Measurements from ENCODE around the gene UBE4B.
"Not testable (repeated sequence)": the region's sequence is repeated elsewhere in the genome, so short reads cannot be mapped to it uniquely, and the experiment has no call there.

UBE4B gene

DNA sequence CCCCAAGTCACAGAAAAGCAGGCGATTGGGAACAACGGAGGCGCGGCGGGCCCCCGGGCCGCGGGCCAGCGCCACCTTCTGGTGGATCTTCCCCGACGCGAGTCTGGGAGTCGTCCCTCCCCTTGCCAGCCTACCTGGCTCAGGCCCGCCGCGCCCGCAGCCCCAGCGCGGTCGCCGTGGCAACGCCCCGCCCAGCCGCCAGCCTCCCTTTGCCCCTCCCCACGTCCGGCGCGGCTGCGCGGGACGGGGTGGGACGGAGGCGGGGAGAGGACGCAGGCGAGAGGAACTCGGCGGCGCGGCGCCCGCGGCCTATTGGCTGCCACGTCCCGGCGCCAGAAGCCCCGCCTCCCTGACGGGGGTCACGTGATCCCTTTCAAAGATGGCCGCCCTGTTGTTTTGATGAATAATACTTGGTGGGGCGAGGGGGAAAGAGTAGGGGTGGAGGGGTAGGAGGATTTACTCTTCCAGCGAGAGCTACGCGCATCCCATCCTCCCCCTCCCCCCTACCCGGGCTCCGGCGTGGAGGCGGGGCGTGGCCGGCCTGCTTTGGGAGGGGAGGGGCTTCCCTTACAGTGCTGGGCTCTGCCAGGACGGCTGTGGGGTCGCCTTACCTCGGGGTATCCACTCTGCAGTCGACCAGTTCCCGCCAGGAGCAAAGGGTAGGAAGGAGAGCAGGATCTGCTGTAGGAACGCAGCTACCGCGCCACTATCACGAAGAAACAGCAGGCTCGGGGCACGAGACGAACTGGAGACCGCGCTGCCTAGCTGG lies at the start of gene UBE4B:
UBE4B (plus strand) TSS at position 369 of the 769 bp plus-strand sequence. CDS start 713 bp downstream, outside the sequence.
- Histone ChIP-seq H3K9ac (ENCODE audit: low read depth, low read length) (peak within 1 kb of the TSS; percentile 98), H3K27me3 (ENCODE audit: insufficient read depth, low read length) (no peaks in the 10 kb centered on the region), H3K4me1 (ENCODE audit: insufficient read depth, low read length) (peaks cover 3% of the 10 kb centered on the region; the same call in 1 of the 2 replicates), H3K4me3 (ENCODE audit: low read length) (peak within 1 kb of the TSS; percentile 84), H3K9me3 (ENCODE audit: insufficient read depth, low read depth, low read length) (no peaks in the 10 kb centered on the region), H3K36me3 (ENCODE audit: insufficient read depth, low read depth, low read length) (peaks cover 17% of the 10 kb centered on the region), H3K27ac (ENCODE audit: low read length) (peak within 1 kb of the TSS; percentile 89)

- no peak overlapping the region for H3K4me3 ChIP-seq (ENCODE audit: low read length)
- no peak overlapping the region for H3K9ac ChIP-seq (ENCODE audit: low read depth, low read length)
- no peaks in the 10 kb centered on the region for H3K27me3 ChIP-seq (ENCODE audit: insufficient read depth, low read length)
- H3K4me1 ChIP-seq (ENCODE audit: insufficient read depth, low read length), result no peaks in the 10 kb centered on the region
- H3K36me3 ChIP-seq (ENCODE audit: insufficient read depth, low read depth, low read length), result 0 out of 2 replicates have a peak, but pooled peaks cover 4% of the 10 kb centered on the region
- H3K9me3 ChIP-seq (ENCODE audit: insufficient read depth, low read depth, low read length), result no peaks in the 10 kb centered on the region
- H3K27ac ChIP-seq (ENCODE audit: low read length), result no peak overlapping the region
These were observed 48.5 kb upstream of the UBE4B start for GRCh38 chr1:9984253-9984652.

GRCh38 chr1:9985001-9985400 lies 47.8 kb upstream of the UBE4B start:
- Histone ChIP-seq H3K4me3 (ENCODE audit: low read length) (no peak overlapping the region), H3K27ac (ENCODE audit: low read length) (no peak overlapping the region), H3K27me3 (ENCODE audit: insufficient read depth, low read length) (no peaks in the 10 kb centered on the region), H3K9me3 (ENCODE audit: insufficient read depth, low read depth, low read length) (no peaks in the 10 kb centered on the region), H3K36me3 (ENCODE audit: insufficient read depth, low read depth, low read length) (0 out of 2 replicates have a peak, but pooled peaks cover 4% of the 10 kb centered on the region), H3K9ac (ENCODE audit: low read depth, low read length) (no peak overlapping the region), H3K4me1 (ENCODE audit: insufficient read depth, low read length) (no peaks in the 10 kb centered on the region)

DNA sequence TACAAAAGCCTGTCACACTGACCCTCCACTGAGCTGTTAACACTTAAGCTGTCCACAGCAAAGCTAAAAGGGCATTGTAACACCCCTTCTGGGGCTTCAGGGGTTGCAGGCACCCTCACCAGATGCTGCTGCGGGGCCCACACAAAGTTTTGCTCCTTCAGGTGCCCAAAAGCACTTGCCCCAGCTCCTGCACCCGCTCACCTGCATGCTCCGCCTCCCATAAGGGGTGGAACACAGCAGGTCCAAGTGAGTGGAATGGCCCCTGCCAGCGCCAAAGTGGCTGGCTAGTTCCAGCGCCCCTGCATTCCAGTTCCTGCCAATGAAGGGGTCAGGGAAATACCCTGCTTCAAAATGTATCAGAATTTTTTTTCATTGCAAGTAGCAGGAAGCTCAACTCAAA lies 43.0 kb upstream of the UBE4B start:
- H3K27ac ChIP-seq (ENCODE audit: low read length), result no peak overlapping the region
- H3K4me3 ChIP-seq (ENCODE audit: low read length), result no peak overlapping the region
- H3K4me1 ChIP-seq (ENCODE audit: insufficient read depth, low read length), result no peaks in the 10 kb centered on the region
- H3K36me3 ChIP-seq (ENCODE audit: insufficient read depth, low read depth, low read length), result no peaks in the 10 kb centered on the region
- no peak overlapping the region for H3K9ac ChIP-seq (ENCODE audit: low read depth, low read length)
- no peaks in the 10 kb centered on the region for H3K9me3 ChIP-seq (ENCODE audit: insufficient read depth, low read depth, low read length)
- H3K27me3 ChIP-seq (ENCODE audit: insufficient read depth, low read length), result no peaks in the 10 kb centered on the region

DNA sequence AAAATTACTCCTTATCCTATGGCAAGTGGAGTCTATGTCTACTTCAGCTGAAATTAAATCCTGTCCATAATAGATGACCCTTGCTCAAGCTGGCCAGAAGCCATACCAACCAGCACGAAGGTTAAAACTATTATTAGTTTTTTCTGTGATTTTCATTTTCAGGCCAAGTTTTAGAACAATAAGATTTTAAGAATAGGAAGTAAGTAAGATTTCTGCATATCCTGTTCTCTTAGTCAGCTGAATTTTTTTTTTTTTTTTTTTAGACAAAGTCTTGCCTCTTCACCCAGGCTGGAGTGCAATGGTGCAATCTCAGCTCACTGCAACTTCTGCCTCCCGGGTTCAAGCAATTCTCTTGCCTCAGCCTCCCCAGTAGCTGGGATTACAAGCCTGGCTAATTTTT lies 41.8 kb upstream of the UBE4B start:
- Histone ChIP-seq H3K4me1 (ENCODE audit: insufficient read depth, low read length) (no peaks in the 10 kb centered on the region), H3K27ac (ENCODE audit: low read length) (no peak overlapping the region), H3K36me3 (ENCODE audit: insufficient read depth, low read depth, low read length) (no peaks in the 10 kb centered on the region), H3K4me3 (ENCODE audit: low read length) (no peak overlapping the region), H3K27me3 (ENCODE audit: insufficient read depth, low read length) (peaks cover 11% of the 10 kb centered on the region), H3K9ac (ENCODE audit: low read depth, low read length) (no peak overlapping the region), H3K9me3 (ENCODE audit: insufficient read depth, low read depth, low read length) (no peaks in the 10 kb centered on the region)

DNA sequence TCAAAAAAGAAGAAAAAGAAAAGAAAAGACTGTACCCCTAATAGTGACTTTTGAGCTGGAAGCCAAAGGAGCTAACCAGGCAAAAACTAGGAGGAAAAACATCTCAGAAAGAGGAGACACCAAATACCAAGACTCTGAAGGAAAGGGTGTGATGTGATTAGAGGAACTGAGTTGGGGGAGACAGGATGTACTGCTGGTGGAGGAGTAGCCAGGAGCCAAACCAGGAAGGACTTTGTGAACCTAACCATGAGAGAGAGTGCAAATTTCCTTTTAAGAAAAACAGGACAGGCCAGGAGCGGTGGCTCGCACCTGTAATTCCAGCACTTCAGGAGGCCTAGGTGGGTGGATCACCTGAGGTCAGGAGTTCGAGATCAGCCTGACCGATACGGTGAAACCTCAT lies 39.8 kb upstream of the UBE4B start:
- Histone ChIP-seq H3K9me3 (ENCODE audit: insufficient read depth, low read depth, low read length) (no peaks in the 10 kb centered on the region), H3K27ac (ENCODE audit: low read length) (no peak overlapping the region), H3K4me3 (ENCODE audit: low read length) (no peak overlapping the region), H3K36me3 (ENCODE audit: insufficient read depth, low read depth, low read length) (no peaks in the 10 kb centered on the region), H3K27me3 (ENCODE audit: insufficient read depth, low read length) (peaks cover 31% of the 10 kb centered on the region), H3K4me1 (ENCODE audit: insufficient read depth, low read length) (no peaks in the 10 kb centered on the region), H3K9ac (ENCODE audit: low read depth, low read length) (no peak overlapping the region)

GRCh38 chr1:9993561-9994075 lies 39.1 kb upstream of the UBE4B start:
- Histone ChIP-seq H3K4me1 (ENCODE audit: insufficient read depth, low read length) (no peaks in the 10 kb centered on the region), H3K9me3 (ENCODE audit: insufficient read depth, low read depth, low read length) (no peaks in the 10 kb centered on the region), H3K27ac (ENCODE audit: low read length) (no peak overlapping the region), H3K27me3 (ENCODE audit: insufficient read depth, low read length) (peaks cover 38% of the 10 kb centered on the region), H3K4me3 (ENCODE audit: low read length) (no peak overlapping the region), H3K9ac (ENCODE audit: low read depth, low read length) (no peak overlapping the region), H3K36me3 (ENCODE audit: insufficient read depth, low read depth, low read length) (no peaks in the 10 kb centered on the region)

- H3K27ac ChIP-seq (ENCODE audit: low read length), result no peak within 1 kb of the TSS
- peak within 1 kb of the TSS; percentile 47 for H3K4me3 ChIP-seq (ENCODE audit: low read length)
- H3K4me1 ChIP-seq (ENCODE audit: insufficient read depth, low read length), result no peaks in the 10 kb centered on the region
- H3K36me3 ChIP-seq (ENCODE audit: insufficient read depth, low read depth, low read length), result no peaks in the 10 kb centered on the region
- no peak within 1 kb of the TSS for H3K9ac ChIP-seq (ENCODE audit: low read depth, low read length)
- H3K27me3 ChIP-seq (ENCODE audit: insufficient read depth, low read length), result peaks cover 47% of the 10 kb centered on the region
- no peaks in the 10 kb centered on the region for H3K9me3 ChIP-seq (ENCODE audit: insufficient read depth, low read depth, low read length)
These were observed 35.9 kb upstream of the UBE4B start, which contains the start of gene RBP7 for GRCh38 chr1:9996624-9997582. Gene RBP7, plus strand, starts transcription at chr1:9997228. Its CDS starts 31 bp downstream, at chr1:9997259.

DNA sequence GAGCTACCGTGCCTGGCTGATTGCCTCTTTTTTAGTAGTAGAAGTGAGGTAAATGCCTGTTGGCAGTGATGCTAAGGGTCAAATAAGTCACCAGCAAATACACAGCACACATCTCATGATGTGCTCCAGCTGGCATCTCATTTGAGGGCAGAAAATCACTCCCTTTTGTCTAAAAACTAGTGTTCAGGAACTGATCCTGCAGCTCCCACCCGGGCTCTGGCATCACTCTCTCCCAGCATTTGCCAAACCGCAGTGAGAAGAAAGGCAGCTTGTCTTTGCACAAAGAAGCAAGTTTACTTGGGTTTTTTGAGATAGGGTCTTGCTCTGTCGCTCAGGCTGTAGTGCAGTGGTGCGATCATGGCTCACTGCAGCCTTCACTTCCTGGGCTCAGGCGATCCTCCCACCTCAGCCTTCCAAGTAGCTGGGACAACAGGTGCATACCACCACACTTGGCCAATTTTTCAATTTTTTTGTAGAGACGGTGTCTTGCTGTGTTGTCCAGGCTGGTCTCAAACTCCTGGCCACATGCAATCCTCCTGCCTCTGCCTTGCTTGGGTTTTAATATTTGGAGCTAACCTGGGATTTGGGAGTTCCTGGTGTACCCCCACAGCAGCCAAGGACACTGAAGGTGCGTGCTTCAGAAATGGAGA lies 31.6 kb upstream of the UBE4B start:
- H3K9me3 ChIP-seq (ENCODE audit: insufficient read depth, low read depth, low read length), result no peaks in the 10 kb centered on the region
- H3K4me1 ChIP-seq (ENCODE audit: insufficient read depth, low read length), result no peaks in the 10 kb centered on the region
- H3K4me3 ChIP-seq (ENCODE audit: low read length), result no peak overlapping the region
- no peaks in the 10 kb centered on the region for H3K36me3 ChIP-seq (ENCODE audit: insufficient read depth, low read depth, low read length)
- H3K27ac ChIP-seq (ENCODE audit: low read length), result no peak overlapping the region
- no peak overlapping the region for H3K9ac ChIP-seq (ENCODE audit: low read depth, low read length)
- H3K27me3 ChIP-seq (ENCODE audit: insufficient read depth, low read length), result peaks cover 34% of the 10 kb centered on the region

GRCh38 chr1:10005248-10005647 lies 27.5 kb upstream of the UBE4B start:
- H3K27ac ChIP-seq (ENCODE audit: low read length); H3K4me3 ChIP-seq (ENCODE audit: low read length); H3K36me3 ChIP-seq (ENCODE audit: insufficient read depth, low read depth, low read length); H3K9me3 ChIP-seq (ENCODE audit: insufficient read depth, low read depth, low read length); H3K4me1 ChIP-seq (ENCODE audit: insufficient read depth, low read length); H3K27me3 ChIP-seq (ENCODE audit: insufficient read depth, low read length); H3K9ac ChIP-seq (ENCODE audit: low read depth, low read length): not testable (repeated sequence)

DNA sequence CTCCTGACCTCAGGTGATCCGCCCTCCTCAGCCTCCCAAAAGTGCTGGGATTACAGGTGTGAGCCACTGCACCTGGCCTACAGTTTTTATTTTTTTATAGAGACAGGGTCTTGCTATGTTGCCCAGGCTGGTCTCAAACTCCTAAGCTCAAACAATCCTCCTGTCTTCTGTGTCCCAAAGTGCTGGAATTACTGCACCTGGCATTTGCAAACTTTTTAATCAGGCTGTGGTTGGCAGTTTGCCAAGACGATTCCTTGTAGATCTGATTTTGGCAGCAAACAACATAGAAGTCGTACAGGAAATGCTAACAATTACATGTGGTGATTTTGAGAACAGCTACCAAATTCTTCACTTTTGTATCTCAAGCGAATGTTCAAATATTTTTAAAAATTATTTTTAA lies 25.6 kb upstream of the UBE4B start:
- H3K4me1 ChIP-seq (ENCODE audit: insufficient read depth, low read length), result no peaks in the 10 kb centered on the region
- H3K9me3 ChIP-seq (ENCODE audit: insufficient read depth, low read depth, low read length), result no peaks in the 10 kb centered on the region
- no peak overlapping the region for H3K27ac ChIP-seq (ENCODE audit: low read length)
- H3K27me3 ChIP-seq (ENCODE audit: insufficient read depth, low read length), result no peaks in the 10 kb centered on the region
- H3K36me3 ChIP-seq (ENCODE audit: insufficient read depth, low read depth, low read length), result no peaks in the 10 kb centered on the region
- no peak overlapping the region for H3K9ac ChIP-seq (ENCODE audit: low read depth, low read length)
- no peak overlapping the region for H3K4me3 ChIP-seq (ENCODE audit: low read length)
